ENCODE data around the gene TEX12. TPM values are rescaled to one million over a fixed set of nuclear protein-coding genes. Genes with fewer than 3 reads are reported as not detected.
A peak's percentile ranks its signal among the peaks of the same experiment; 100 is the strongest.

Gene TEX12
- total RNA-seq, 1 experiment from 2014 or later: not detected

DNA sequence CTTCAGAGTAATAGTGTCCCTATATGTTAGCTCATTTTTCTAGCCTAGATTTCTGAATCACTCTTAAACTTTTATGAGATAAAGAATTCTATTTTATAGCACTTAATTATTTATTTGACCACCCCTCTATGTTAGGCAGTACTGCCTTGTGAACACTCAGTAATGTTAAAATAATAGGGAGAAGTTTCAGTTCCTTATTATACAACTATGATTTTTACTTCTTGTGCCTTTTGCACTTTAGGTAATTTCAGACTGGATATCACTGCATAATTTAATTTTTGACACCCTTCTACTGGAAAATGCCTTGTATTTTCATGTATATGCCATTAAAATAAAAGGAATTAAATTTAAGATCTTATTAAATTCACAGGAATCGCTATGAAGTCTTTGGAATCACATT is 11.3 kb downstream of the TEX12 start:
- POLR2A ChIA-PET (ENCODE audit: unreplicated experiment): no interaction called here
- CTCF ChIA-PET: no interaction called here
- no peaks in the 10 kb centered on the region for H4K20me1 ChIP-seq (ENCODE audit: insufficient read depth)

GRCh38 chr11:112178936-112179335 is 11.8 kb downstream of the TEX12 start:
- peaks cover 16% of the 10 kb centered on the region for H3K4me1 ChIP-seq (replicated peaks; ENCODE audit: insufficient read depth)
- CTCF ChIA-PET: no interaction called here
- H3K27me3 ChIP-seq (ENCODE audit: insufficient read depth, low read depth): no peaks in the 10 kb centered on the region
- H2AFZ ChIP-seq: no peak overlapping the region
- no peaks in the 10 kb centered on the region for H4K20me1 ChIP-seq (ENCODE audit: insufficient read depth)
- no TSS peak for BruUV-seq (replicated peaks)
- TF ChIP-seq EZH2 (IDR thresholded peaks at IDR 0.05; ENCODE audit: low read depth): no peak
- TF ChIP-seq, protein P1, sequence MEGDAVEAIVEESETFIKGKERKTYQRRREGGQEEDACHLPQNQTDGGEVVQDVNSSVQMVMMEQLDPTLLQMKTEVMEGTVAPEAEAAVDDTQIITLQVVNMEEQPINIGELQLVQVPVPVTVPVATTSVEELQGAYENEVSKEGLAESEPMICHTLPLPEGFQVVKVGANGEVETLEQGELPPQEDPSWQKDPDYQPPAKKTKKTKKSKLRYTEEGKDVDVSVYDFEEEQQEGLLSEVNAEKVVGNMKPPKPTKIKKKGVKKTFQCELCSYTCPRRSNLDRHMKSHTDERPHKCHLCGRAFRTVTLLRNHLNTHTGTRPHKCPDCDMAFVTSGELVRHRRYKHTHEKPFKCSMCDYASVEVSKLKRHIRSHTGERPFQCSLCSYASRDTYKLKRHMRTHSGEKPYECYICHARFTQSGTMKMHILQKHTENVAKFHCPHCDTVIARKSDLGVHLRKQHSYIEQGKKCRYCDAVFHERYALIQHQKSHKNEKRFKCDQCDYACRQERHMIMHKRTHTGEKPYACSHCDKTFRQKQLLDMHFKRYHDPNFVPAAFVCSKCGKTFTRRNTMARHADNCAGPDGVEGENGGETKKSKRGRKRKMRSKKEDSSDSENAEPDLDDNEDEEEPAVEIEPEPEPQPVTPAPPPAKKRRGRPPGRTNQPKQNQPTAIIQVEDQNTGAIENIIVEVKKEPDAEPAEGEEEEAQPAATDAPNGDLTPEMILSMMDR (conservative IDR thresholded peaks at IDR 0.05): no peak
- H3K36me3 ChIP-seq (ENCODE audit: low read depth): no peaks in the 10 kb centered on the region
- H3K79me2 ChIP-seq (ENCODE audit: low read depth): no peaks in the 10 kb centered on the region
- intact Hi-C loops (cut with micrococcal nuclease; ENCODE audit: unreplicated experiment): no loop called here
- H3K9me2 ChIP-seq (ENCODE audit: insufficient read depth): no peaks in the 10 kb centered on the region
- DNase-seq: no peak
- peaks cover 9% of the 10 kb centered on the region for H3F3A ChIP-seq (ENCODE audit: insufficient read depth, low read depth)
- H3K4me2 ChIP-seq: no peak overlapping the region
- H3K27ac ChIP-seq: no peak overlapping the region
- H3K4me3 ChIP-seq: no peak overlapping the region
- POLR2A ChIA-PET (ENCODE audit: unreplicated experiment): no interaction called here
- H3K9me3 ChIP-seq (ENCODE audit: insufficient read depth, low read depth): no peaks in the 10 kb centered on the region; the same call in 1 of the 2 replicates

More for the DNA sequence above, 11.3 kb downstream of the TEX12 start:
- Histone ChIP-seq H3K27me3 (ENCODE audit: insufficient read depth, low read depth) (no peaks in the 10 kb centered on the region), H3K4me2 (no peak overlapping the region), H3K27ac (no peak overlapping the region), H3K9me2 (ENCODE audit: insufficient read depth) (no peaks in the 10 kb centered on the region), H3K36me3 (ENCODE audit: low read depth) (no peaks in the 10 kb centered on the region), H3F3A (ENCODE audit: insufficient read depth, low read depth) (peaks cover 9% of the 10 kb centered on the region), H3K9me3 (ENCODE audit: insufficient read depth, low read depth) (no peaks in the 10 kb centered on the region; the same call in 1 of the 2 replicates), H3K4me3 (no peak overlapping the region), H2AFZ (no peak overlapping the region), H3K79me2 (ENCODE audit: low read depth) (no peaks in the 10 kb centered on the region), H3K4me1 (replicated peaks; ENCODE audit: insufficient read depth) (peaks cover 16% of the 10 kb centered on the region)
- intact Hi-C loops (cut with micrococcal nuclease; ENCODE audit: unreplicated experiment): no loop called here
- no peak for TF ChIP-seq EZH2 (IDR thresholded peaks at IDR 0.05; ENCODE audit: low read depth)
- TF ChIP-seq, protein P1 (conservative IDR thresholded peaks at IDR 0.05): no peak
- no TSS peak for BruUV-seq (replicated peaks)
- no peak for DNase-seq

DNA sequence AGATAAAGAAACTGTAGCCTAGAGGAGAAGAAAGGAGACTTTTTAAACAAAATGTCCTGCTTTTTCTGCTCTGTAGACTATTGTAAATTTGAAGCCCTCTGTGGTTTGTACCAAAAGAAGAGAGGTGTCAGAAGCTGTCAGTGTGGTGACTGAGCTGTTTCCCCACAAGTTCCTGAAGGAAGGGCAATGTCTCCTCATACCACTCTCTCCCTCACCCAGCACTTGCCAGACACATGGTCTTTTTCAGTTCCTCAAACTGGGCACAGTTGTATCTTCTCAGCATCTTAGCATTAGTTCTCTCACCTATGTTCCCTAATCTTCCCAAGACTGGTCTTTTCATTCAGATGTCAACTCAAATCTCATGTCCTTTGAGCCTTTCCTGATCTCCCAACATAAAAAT is 12.4 kb downstream of the TEX12 start:
- CTCF ChIA-PET: no interaction called here
- no TSS peak for BruUV-seq (replicated peaks)
- H3K9me3 ChIP-seq (ENCODE audit: insufficient read depth, low read depth): no peaks in the 10 kb centered on the region; the same call in 1 of the 2 replicates
- no peaks in the 10 kb centered on the region for H3K36me3 ChIP-seq (ENCODE audit: low read depth)
- peaks cover 7% of the 10 kb centered on the region for H3F3A ChIP-seq (ENCODE audit: insufficient read depth, low read depth)
- intact Hi-C loops (cut with micrococcal nuclease; ENCODE audit: unreplicated experiment): no loop called here
- TF ChIP-seq, protein P1 (conservative IDR thresholded peaks at IDR 0.05): no peak
- TF ChIP-seq EZH2 (IDR thresholded peaks at IDR 0.05; ENCODE audit: low read depth): no peak
- peak in 1 of 2 experiments; percentile 26 for DNase-seq
- no peak overlapping the region for H3K27ac ChIP-seq
- H2AFZ ChIP-seq: no peak overlapping the region
- no peaks in the 10 kb centered on the region for H3K79me2 ChIP-seq (ENCODE audit: low read depth)
- no peaks in the 10 kb centered on the region for H3K27me3 ChIP-seq (ENCODE audit: insufficient read depth, low read depth)
- H3K4me3 ChIP-seq: no peak overlapping the region
- H3K4me2 ChIP-seq: no peak overlapping the region
- POLR2A ChIA-PET (ENCODE audit: unreplicated experiment): no interaction called here
- H3K9me2 ChIP-seq (ENCODE audit: insufficient read depth): no peaks in the 10 kb centered on the region
- H3K4me1 ChIP-seq (replicated peaks; ENCODE audit: insufficient read depth): peaks cover 14% of the 10 kb centered on the region
- no peaks in the 10 kb centered on the region for H4K20me1 ChIP-seq (ENCODE audit: insufficient read depth)
